Uterus (tissue), 4 donors: ENCODE measurements around the gene HERPUD2. TPM values are rescaled to one million over a fixed set of nuclear protein-coding genes. Genes with fewer than 3 reads are reported as not detected.

Experiments
- DNase-seq, 2 donors: peaks; one replicate each; pipeline ENCODE4 v3.0.0-alpha.2; 2019 to 2020
- H3K27ac ChIP-seq, 2 donors: fragments of 200-600 bp; sonication (generic); 1 replicate in 1 of 2; 2 replicates in 1 of 2; pipeline ENCODE4 v1.5.1; 2016 to 2018
- H3K27me3 ChIP-seq, 2 donors: fragments of 200-600 bp; sonication (generic); one replicate each; pipeline ENCODE4 v1.5.1; 2018 to 2019; ENCODE audit warnings: control low read depth in 1 of 2
- H3K36me3 ChIP-seq, 2 donors: fragments of 200-600 bp; sonication (generic); one replicate each; pipeline ENCODE4 v1.5.1; 2019; ENCODE audit warnings: control low read depth in 1 of 2
- H3K4me1 ChIP-seq, 2 donors: fragments of 200-600 bp; sonication (generic); one replicate each; pipeline ENCODE4 v1.5.1; 2018 to 2019; ENCODE audit warnings: control low read depth in 1 of 2
- H3K4me3 ChIP-seq, 2 donors: fragments of 200-600 bp; sonication (generic); 1 replicate in 1 of 2; 2 replicates in 1 of 2; pipeline ENCODE4 v1.5.1; 2018 to 2019; ENCODE audit warnings: mild to moderate bottlenecking in 1 of 2
- H3K9me3 ChIP-seq, 2 donors: fragments of 200-600 bp; sonication (generic); one replicate each; pipeline ENCODE4 v1.5.1; 2019; ENCODE audit warnings: control low read depth in 1 of 2
- POLR2A ChIP-seq, 2 donors: fragments of 450-650 bp; IDR thresholded peaks; one replicate each; pipeline ENCODE4 v1.6.1; 2016; ENCODE audit warnings: antibody characterized with exemption in 2 of 2, mild to moderate bottlenecking in 1 of 2, moderate library complexity in 1 of 2
- intact Hi-C: fragments of 100-400 bp; cut with DNase I; formaldehyde crosslinking; loops from one replicate; pipeline ENCODE4 v1.15.1; 2023; ENCODE audit warnings: low total_unique reads
- total RNA-seq, 4 donors: library from RNA; depleted of rRNA in 3 of 4; stranded (reverse); fragments of >200 nt in 3 of 4; gene quantifications; one replicate each; pipeline versions ENCODE4 v1.1.0 to v1.2.4, GENCODE V29; 2014 to 2023
- TF ChIP-seq, protein P1 (sequence below), 4 experiments: fragments of 200-600 bp in 2 of 4; fragments of 450-650 bp in 2 of 4; sonication (generic) in 2 of 4; IDR thresholded peaks; one replicate each; pipeline ENCODE4 v1.5.1; 2016 to 2019; ENCODE audit warnings: antibody characterized with exemption in 4 of 4, mild to moderate bottlenecking in 2 of 4, moderate library complexity in 1 of 4
- donor health status: DM: yes; HTN: yes; CAD: no.

The HERPUD2 gene
- total RNA-seq, 4 donors from 2014 or later, result 27.7 to 49.6 (median 40.6) TPM

DNA sequence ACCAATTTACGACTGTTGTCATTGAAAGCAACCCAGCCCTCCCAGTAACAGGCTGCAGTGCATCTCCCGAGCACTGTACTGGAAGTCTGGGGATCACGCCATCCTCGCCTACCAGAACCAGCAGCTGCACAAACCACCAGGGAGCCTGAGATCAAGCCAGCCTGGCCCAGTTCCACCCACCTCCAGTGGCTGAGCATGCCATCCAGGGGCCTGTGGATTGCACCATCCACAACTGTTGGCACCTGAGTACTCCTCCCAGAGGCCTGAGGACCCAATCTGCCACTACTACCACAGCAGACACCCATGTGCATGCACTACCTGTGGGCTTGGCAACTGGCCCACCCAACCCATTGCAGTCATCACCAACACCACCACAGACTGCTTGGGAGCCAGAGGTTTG lies 44.2 kb downstream of the HERPUD2 start:
- H3K27ac ChIP-seq, result no peak overlapping the region
- no peaks in the 10 kb centered on the region for H3K36me3 ChIP-seq
- H3K4me3 ChIP-seq, result no peak overlapping the region
- no peak for DNase-seq
- H3K27me3 ChIP-seq, result no peaks in the 10 kb centered on the region
- intact Hi-C loops, result no loop called here
- TF ChIP-seq POLR2A (IDR thresholded peaks at IDR 0.05), result no peak
- TF ChIP-seq, protein P1, sequence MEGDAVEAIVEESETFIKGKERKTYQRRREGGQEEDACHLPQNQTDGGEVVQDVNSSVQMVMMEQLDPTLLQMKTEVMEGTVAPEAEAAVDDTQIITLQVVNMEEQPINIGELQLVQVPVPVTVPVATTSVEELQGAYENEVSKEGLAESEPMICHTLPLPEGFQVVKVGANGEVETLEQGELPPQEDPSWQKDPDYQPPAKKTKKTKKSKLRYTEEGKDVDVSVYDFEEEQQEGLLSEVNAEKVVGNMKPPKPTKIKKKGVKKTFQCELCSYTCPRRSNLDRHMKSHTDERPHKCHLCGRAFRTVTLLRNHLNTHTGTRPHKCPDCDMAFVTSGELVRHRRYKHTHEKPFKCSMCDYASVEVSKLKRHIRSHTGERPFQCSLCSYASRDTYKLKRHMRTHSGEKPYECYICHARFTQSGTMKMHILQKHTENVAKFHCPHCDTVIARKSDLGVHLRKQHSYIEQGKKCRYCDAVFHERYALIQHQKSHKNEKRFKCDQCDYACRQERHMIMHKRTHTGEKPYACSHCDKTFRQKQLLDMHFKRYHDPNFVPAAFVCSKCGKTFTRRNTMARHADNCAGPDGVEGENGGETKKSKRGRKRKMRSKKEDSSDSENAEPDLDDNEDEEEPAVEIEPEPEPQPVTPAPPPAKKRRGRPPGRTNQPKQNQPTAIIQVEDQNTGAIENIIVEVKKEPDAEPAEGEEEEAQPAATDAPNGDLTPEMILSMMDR (IDR thresholded peaks at IDR 0.05), result no peak
- H3K9me3 ChIP-seq, result no peaks in the 10 kb centered on the region
- H3K4me1 ChIP-seq, result no peaks in the 10 kb centered on the region

DNA sequence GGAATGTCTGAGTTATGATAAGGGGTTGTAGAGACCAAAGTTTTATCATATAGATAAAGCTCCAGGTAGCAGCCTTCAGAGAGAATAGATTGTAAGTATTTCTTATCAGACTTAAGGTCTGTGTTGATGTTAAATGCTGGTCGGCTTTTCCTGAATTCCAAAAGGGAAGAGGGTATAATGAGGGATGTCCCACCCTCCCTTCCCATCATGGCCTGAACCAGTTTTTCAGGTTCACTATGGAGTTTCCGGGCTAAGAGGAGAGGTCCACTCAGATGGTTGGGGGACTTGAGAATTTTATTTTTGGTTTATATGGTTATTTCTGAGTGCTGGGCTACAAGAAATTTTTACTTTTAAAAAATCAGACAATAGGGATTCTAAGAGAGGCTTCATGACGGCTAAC lies 45.2 kb downstream of the HERPUD2 start:
- Histone ChIP-seq H3K36me3 (no peaks in the 10 kb centered on the region), H3K4me1 (no peaks in the 10 kb centered on the region), H3K27me3 (no peaks in the 10 kb centered on the region), H3K9me3 (no peaks in the 10 kb centered on the region), H3K4me3 (no peak overlapping the region), H3K27ac (no peak overlapping the region)
- intact Hi-C loops, result no loop called here
- DNase-seq, result no peak
- TF ChIP-seq, protein P1 (IDR thresholded peaks at IDR 0.05), result no peak
- TF ChIP-seq POLR2A (IDR thresholded peaks at IDR 0.05), result no peak

DNA sequence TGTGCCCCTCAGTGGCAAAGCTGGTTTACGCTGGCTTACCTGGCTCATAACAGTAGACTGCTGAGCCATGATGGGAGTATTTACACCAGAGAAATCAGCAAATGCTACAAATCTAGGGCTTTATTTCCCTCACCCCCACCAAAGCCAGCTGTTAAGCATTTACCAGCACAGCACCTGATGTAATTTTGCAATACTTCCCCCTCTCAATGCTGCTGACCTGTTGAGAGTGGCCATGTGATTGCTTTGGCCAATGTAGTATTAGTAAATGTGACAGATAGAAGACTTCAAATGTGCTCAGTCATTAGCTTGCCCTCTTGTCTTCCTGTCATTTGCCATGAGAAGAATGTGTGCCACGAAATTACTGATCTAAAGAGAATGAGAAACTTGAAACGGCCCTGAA lies 46.6 kb downstream of the HERPUD2 start:
- intact Hi-C loops, result no loop called here
- Histone ChIP-seq H3K9me3 (no peaks in the 10 kb centered on the region), H3K27ac (no peak overlapping the region), H3K27me3 (no peaks in the 10 kb centered on the region), H3K4me1 (no peaks in the 10 kb centered on the region), H3K36me3 (no peaks in the 10 kb centered on the region), H3K4me3 (no peak overlapping the region)
- TF ChIP-seq, protein P1 (IDR thresholded peaks at IDR 0.05), result no peak
- TF ChIP-seq POLR2A (IDR thresholded peaks at IDR 0.05), result no peak
- DNase-seq, result no peak

DNA sequence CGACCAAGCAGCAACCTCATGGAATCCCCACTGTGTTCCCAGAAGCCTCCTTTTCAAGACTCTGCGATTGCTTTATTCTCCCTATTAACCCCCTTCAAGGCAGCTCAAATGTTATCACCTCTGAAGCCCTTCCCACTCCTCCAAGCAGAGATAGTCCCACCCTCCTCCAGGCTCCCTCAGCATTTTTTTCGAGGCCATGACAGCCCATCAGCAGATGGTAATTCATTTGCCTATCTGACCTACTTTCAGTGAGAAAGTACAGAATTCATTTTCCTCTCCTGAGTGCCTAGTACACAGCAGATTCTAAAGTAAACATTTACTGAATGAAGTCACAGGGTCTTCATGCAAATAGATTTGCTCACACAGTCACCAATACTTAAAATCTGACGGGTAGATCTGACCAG lies 47.8 kb downstream of the HERPUD2 start:
- no peak overlapping the region for H3K4me3 ChIP-seq
- H3K36me3 ChIP-seq, result no peaks in the 10 kb centered on the region
- DNase-seq, result no peak
- TF ChIP-seq, protein P1 (IDR thresholded peaks at IDR 0.05), result no peak
- no peak for TF ChIP-seq POLR2A (IDR thresholded peaks at IDR 0.05)
- no peaks in the 10 kb centered on the region for H3K27me3 ChIP-seq
- peak overlapping the region; percentile 14 to 65 for H3K27ac ChIP-seq
- H3K9me3 ChIP-seq, result no peaks in the 10 kb centered on the region
- intact Hi-C loops, result no loop called here
- no peaks in the 10 kb centered on the region for H3K4me1 ChIP-seq

DNA sequence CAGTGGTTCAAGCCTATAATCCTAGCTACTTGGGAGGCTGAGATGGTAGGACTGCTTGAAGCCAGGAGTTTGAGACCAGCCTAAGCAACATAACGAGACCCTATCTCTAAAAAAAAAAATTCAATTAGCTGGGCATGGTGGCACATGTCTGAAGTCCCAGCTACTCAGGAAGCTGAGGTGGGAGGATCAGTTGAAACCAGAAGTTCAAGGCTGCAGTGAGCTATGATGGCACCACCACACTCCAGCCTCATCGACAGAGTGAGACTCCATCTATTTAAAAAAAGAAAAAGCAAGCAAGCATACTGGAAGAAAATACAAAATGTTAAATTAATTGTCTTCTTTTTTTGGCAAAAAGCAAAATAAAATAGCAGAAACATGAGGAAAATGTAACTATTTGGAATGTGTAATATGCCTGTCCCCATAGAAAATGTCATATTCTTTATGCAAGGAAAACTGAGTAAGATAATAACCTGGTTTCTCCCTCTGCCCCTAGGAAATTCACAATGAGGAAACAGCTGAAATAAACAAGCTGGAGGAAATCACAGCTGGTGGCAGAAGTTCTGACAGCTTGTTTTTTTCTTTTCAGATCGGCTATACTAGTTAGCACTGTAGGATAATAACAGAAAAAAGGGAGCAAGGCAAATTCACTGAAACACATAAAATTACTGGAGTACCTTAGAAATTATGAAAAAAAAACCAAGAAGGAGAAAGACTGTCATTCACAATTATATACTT lies 48.5 kb downstream of the HERPUD2 start:
- TF ChIP-seq, protein P1 (IDR thresholded peaks at IDR 0.05), result no peak
- TF ChIP-seq POLR2A (IDR thresholded peaks at IDR 0.05), result no peak
- peak overlapping the region; percentile 14 to 65 for H3K27ac ChIP-seq
- DNase-seq, result no peak
- no peaks in the 10 kb centered on the region for H3K4me1 ChIP-seq
- no peak overlapping the region for H3K4me3 ChIP-seq
- no peaks in the 10 kb centered on the region for H3K27me3 ChIP-seq
- H3K36me3 ChIP-seq, result no peaks in the 10 kb centered on the region
- intact Hi-C loops, result no loop called here
- no peaks in the 10 kb centered on the region for H3K9me3 ChIP-seq
